GM19240 (cell line): ENCODE results near the gene ERBB4.
"Not testable (repeated sequence)": the region's sequence is repeated elsewhere in the genome, so short reads cannot be mapped to it uniquely, and the experiment has no call there.

Source experiments
- DNase-seq: peaks from one replicate; pipeline ENCODE4 v3.0.0; 2011; ENCODE audit warnings: low spot score; ENCODE audit not compliant: insufficient read length

The ERBB4 gene

DNA sequence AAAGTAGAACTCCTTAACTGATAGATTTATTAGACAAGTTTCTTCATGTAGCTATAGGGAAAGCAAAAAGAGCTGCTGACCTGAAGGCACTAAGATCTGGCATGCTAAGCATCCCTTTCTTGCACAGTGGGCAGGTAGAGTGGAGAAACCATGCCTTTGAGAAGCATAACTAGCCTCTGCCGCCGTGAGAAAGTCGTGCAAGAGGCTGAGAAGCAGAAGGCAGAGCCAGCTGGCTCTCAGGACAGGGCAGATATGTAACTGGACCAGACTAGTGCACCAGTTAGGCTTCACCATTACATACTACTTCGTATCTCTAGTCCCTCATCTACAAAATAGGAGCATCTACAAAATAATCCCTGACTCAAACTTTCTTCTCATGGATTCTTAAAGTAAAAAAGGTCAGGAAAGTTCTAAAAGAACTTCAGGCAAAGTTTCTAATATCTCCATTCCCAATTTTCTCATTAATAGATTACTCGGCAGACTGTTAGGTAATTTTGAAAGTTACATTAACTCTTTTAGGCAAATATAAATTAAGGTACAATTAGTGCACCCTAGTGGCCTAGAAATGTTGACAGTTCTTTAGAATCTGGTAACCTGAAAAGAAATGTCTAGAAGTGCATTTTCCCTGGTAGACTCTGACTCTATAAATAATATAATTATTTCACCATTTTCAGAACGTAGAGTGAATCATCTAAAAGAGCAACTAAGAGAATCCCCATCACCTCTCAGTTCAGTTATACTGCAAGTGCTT is 10.3 kb downstream of the ERBB4 start:
- no peak for DNase-seq

DNA sequence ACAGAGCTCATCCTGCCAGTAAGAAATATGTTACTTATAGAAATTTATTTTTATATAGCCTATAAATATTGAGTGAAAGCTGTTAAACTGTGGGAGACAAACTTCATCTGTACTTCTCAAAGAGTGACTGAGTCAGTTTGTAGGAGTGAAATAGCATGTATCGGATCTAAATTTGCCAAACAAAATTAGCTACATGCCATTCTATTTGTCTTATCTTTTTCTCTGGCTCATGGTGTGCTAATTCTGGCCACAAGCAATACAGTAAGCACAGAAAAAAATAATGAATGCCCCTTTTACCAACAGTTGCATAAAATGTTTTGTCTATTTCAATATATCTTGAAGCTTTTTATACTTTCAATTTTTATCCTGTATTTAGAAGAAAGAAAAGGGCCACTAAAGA is 12.5 kb downstream of the ERBB4 start:
- DNase-seq: no peak

DNA sequence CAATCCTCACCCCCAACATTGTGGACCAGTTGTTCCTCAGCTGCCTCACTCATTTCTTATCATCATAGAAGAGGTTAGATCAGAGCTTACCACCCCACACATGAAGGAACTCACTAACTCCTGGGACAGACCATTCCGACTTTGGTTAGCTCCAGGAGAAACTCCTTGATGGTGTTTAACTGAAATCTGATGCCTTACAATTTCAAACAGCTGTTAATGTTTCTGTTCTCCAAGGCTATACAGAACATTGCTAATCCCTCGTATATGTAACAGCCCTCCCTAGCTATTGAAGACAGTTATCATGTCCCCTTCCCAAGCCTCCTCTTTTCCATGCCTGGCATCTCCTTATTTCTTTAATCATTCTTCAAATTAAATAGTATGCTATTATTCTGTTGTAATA is 14.8 kb downstream of the ERBB4 start:
- no peak for DNase-seq

DNA sequence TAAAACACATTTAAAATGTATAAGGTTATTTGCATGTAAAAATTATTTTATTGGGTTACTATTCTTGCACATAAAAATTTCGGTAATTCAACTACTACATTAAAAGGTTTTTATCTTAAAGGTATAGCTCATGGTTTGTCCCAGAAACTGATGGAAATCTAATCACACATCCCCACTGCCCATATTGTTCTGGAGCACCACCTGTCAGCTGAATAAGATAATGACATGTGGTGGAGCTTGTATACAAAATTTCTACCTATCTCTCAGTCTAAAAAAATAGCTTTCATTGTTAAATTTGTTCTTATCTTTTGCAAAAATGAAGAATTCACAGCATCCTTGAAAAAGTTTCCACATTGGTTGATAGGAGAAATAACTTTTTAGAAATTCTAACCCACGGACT is 18.3 kb downstream of the ERBB4 start:
- DNase-seq: no peak

DNA sequence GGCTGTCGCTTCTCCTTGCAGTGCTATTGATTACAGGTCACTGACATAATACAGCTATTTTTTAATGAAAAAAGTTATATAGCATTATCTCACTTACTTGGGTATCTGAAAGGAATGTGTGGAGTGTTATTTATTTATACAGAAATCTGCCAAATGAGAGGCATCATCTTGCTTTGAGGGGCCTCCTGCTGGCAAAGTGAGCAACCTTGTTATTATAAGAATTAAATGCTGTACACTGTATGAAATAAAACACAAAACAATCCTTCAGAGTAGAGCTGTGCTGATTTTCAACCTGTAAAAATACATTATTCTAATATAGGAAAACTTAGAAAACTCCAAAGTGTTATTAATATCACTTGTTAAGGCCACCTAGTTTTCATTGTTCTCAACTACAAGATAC is 20.9 kb downstream of the ERBB4 start:
- DNase-seq: no peak

DNA sequence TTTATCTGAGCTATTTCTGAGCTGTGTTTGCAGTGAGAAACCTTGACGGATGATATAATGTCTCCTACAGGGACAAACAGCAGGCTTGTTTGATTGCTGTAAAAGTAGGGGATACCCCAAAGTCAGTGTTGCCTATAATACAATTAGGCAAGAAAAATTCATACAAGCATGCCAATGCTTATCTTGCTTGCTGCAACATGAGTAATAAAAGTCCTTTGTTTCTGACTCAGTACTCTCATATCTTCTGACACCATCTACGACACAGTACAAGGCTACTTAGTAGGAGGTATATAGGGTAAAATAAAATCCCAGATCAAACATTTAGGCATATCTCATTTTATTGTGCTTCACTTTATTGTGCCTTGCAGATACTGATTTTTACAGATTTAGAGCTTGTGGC is 33.0 kb downstream of the ERBB4 start:
- no peak for DNase-seq

DNA sequence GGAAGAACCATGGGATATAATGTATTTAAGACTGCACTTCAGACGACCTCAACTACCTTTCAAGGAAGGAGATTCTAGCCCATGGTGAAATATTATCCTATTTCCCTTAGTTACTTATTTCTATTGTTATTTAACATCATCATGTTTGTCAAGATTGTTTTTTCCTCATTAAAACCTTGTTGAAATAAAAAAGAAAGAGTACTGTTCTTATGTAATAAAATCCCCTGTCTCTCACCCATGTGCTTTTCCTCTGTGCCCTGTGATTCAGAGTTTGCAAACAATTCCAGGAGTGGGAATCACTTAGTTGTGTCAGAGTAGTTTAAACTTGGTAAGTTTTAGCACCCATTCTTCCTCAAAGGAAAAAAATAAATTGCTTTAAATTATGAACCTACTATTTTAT is 43.6 kb downstream of the ERBB4 start:
- DNase-seq: no peak

DNA sequence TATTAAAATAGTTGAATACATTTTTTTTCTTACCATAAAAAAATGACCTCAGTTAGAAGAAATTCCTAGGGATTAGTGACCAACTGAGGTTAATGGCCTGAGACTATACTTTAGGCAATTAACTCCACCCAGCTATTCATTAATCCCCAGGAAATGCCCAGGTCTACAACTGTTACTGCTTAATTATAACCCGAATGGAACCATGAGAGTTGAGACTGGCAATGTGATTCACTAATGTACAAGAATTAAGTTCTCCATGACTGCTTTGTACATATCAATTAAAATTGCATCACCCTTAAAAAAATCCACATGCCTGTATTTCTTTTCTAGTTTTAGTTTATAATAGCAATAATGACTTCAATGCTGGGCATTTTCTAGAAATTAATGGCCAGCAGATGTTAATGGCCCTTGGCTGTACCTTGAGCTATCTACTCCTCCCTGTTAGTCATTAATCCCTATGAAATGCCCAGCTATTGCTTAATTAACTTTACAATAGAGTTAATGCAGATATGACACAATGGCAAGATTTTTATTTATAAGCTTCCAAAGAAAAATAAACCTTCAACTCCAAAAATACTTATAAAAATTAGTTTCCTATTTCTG is 44.1 kb downstream of the ERBB4 start:
- no peak for DNase-seq

DNA sequence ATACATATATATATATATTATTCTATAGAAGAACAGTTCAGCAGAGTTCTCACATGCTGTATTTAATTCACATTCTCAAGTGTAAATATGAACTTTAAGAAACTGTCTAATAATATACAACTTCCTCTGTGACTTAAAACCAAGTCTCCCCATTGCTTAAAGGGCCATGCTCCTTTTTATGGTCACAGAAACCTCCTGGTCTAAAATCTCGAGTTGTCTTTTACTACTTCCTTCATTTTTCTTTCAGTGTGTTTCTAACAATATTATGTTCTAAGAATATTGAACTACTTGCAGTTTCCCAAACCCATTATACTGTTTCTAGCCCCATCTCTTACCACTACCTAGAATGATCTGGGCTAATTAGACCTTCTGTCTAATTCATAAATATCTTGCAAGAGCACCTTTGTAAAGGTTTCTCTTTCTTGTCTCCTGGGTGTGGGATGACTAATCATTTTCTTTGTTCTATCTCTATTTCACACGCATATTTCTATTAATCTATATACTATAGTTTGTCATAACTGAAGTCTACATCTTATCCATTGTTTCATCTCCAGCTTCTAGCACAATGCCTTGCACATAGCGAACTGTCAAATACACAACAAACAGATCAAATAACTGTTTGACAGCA is 48.8 kb downstream of the ERBB4 start:
- no peak for DNase-seq

DNA sequence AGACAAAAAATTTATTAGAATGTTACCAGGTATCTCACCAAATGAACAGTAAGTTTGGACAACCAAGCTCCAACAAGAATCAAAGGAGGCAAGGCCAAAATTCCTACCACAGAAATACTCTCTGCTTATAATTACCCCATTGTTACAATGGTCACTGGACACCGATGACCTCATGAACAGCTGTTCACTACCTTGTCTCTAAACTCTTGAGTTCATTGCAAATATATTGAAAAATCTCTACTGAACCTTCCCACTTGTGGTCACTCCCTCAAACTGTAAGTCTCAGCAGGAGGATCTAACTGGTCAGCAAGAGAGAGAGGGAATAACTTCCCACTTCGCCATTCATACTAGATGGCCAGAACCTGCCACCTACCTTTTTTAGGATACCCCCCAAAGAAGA is 50.0 kb downstream of the ERBB4 start:
- no peak for DNase-seq

DNA sequence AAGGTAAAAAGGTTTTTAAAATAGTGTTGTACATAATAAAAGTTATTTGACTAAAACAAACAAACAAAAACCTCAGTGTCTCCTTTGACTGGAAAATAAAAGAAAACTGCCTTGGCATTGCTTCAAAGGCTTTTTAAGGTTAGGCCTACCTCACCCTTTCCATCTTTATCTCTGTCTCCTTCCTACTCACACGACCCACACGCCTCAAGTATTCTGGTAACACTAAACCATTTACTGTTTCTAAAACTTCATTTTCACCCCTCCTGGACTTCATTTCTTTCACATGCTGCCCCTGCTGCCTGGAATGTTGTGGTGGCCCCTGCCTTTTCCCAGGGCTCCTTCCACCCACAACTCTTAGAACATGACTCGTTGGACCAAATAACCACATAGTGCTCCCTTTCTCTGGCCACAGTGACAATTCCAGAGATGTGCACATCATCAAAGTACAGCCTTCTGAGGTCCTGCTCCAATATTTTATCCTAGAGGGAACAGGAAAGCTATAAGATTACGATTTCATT is 54.0 kb downstream of the ERBB4 start:
- DNase-seq: no peak

DNA sequence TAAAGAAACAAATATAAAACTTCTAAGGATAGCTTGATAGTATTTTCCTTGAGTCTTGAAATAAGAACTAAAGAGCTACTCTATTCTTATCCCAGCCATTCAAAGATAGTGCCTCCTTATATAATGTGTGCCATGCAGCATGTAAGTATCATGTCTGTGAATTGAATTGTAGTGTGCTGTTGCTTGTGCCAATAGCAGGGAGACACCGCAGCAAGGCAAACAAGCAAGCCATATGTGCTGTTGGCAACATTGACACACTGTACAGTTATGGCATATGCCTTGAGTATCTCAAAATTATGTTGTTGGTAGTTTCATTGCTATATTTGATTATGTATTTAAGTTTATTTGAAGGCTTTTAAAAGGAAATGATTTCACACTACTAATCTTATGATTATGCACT is 58.2 kb downstream of the ERBB4 start:
- no peak for DNase-seq

DNA sequence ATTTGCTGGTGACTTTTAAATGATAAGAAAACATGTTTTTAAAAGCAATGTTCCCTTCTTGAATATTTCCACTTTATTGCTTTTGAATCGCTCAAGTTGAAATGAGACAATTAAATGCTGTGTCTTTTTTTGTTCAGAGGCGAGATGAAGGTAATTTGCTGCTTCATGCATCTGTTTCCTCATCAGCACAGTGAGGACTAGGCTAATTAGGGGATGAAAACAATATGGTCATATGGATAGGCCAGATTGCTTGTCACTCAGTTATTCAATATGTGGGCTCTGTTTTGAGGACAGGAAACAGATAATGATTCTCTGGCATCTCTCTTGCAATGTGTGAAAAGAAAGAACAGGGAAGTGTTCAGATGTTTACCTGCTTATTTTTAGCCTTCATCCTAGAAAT is 61.0 kb downstream of the ERBB4 start:
- no peak for DNase-seq

DNA sequence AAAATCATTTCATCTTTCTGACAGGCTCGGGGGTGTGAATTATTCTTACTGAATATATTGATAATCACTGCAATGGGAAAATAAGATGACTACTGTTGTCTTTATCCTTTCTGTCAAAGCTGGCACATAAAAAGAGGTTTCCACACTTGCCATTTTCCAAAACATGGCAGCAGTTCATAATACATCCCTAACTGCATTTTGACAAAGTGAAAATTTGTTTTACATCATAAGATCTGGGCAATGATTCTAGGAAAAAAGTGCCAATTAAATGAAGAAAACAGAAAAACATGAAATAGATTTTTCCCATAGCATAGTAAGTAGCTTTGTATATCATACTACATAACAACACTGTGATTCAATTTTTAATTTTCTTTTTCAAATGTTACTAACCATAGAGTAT is 65.4 kb downstream of the ERBB4 start:
- DNase-seq: no peak

DNA sequence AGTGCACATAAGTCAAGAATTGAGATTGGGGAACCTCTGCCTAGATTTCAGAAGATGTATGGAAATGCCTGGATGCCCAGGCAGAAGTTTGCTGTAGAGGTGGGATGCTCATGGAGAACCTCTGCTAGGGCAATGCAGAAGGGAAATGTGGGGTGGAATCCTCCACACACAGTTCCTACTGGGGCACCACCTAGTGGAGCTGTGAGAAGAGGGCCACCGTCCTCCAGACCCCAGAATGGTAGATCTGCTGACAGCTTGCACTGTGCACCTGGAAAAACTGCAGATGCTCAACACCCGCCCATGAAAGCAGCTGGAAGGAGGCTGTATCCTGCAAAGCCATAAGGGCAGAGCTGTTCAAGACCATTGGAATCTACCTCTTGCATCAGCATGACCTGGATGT is 71.1 kb downstream of the ERBB4 start:
- DNase-seq: not testable (repeated sequence)

DNA sequence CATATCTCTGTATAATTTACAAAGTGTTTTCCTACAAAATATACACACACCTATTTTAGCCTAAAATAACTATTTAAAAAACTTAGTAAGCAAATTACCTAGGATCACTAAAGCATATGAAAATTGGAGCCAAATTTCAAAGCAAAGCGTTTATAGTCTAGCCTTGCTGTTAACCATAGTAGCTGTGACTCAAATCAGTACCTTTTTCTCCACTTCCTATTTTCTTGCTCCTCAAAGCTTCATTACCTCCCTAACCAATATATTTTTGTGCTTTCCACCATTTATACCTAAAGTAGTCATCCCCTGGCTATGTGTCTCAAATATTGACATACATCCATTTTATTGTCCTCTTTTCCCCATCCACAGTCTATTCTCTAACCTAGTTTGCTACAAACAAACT is 73.1 kb downstream of the ERBB4 start:
- no peak for DNase-seq

DNA sequence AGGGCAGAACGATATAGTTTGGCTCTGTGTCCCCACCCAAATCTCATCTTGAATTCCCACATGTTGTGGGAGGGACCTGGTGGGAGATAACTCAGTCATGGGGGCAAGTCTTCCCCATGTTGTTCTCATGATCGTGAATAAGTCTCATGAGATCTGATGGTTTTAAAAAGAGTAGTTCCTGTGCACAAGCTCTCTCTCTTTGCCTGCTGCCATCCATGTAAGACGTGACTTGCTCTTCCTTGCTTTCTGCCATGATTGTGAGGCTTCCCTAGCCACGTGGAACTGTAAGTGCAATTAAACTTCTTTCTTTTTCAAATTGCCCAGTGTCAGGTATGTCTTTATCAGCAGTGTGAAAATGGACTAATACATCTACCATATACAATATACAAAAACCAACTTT is 76.9 kb downstream of the ERBB4 start:
- not testable (repeated sequence) for DNase-seq

DNA sequence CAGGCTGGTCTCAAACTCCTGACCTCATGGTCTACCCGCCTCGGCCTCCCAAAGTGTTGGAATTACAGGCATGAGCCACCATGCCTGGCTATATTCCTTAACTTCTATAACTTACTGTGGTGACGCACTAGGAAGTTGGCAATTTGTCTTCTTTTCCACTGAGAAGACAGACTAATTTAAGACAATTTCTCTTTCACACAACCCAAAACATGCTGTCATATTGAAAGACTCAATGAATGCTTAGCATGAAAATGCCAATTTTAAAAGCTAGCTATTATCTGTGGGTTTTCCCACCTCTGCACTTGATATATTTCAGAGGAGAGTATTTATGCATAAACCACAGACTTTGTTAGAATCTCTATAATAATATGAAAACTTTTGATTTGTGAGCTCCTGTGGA is 84.5 kb downstream of the ERBB4 start:
- no peak for DNase-seq

DNA sequence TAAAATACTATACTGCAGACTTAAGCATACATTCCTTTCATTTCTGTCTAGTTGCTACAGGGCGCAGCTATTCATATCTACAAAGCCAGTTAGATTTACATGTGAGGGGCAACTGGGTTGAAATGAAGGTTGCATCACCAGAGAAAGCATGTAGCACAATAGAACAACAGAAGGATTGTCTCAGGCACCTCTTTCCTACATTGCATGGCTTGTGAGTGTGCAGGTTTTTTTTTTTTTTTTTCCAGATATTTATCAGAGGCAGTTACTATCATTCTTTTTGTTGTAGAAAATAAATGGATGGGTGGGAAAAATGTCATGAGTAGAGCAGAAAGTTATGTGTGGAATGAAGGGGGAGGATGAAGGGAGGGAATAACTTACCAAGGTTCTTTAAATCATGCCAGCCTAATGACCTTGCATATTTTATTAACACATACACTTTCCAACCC is 86.8 kb downstream of the ERBB4 start:
- no peak for DNase-seq

DNA sequence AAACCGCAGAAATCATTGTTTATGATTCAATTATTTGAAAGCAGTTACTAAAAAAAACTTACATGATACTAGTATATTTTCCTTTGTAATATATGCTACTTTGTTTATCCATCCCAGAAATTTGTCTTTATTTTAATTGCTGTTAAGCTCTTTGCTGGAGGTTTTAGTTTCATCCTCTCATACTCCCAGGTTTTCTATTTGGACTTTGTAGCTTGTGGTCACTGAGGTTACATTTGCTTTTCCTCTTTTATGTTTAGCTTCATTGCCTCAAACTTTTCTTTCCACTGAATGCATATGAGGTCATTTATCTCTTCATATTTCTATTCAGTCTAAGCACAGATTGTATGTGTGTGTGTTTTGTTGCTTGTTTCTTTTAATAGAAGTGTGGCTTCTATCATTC is 89.9 kb downstream of the ERBB4 start:
- DNase-seq: no peak

DNA sequence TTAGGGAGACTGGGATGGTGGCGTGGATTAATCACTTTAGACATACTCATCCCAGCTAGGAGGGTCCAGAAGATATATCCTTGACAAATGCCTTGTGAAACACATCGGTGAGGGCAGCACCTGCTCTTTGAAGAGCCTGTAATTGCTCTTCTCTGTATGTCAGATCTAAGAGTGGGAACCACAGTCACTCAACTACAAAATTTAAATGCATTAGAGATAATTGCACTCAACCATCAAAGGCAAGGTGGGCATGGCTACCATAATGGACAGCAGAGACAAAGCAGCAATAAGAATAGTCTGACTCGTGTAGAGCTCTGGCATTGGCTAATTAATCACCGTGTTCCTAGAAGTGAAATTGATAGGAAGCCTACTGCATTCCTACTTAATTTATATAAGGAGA is 96.8 kb downstream of the ERBB4 start:
- no peak for DNase-seq

DNA sequence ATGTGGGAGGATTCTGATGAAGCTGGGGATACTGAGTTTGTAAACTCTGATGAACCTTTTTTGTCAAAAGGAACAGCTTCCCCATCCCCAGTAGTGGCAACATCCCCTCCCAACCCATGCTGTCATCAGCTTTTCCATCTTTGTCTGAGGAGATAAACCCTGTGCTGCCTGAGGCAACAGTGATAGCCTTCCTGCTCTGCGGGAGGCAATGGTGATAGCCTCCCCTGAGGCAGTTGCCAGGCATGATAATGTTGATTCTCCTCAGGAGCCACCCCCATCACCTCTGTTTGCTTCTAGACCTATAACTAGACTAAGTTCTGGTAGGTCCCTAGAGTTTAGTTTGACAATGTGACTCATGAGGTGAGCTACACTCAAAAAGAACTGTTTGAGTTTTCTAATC is 97.5 kb downstream of the ERBB4 start:
- no peak for DNase-seq
